Endodermal cell (in vitro differentiated cells): ENCODE data around the gene FRYL. TPM values are rescaled to one million over a fixed set of nuclear protein-coding genes. Genes with fewer than 3 reads are reported as not detected.

Experiments used
- DNase-seq: peaks from one replicate; pipeline ENCODE4 v3.0.0-alpha.2; 2017
- H3K27ac ChIP-seq: 2 replicates; pipeline ENCODE4 v1.5.1; 2013; ENCODE audit warnings: mild to moderate bottlenecking, low read depth, low read length, moderate library complexity
- H3K27me3 ChIP-seq: 2 replicates; pipeline ENCODE4 v1.6.1; 2013; ENCODE audit warnings: mild to moderate bottlenecking, low read length, moderate library complexity; ENCODE audit not compliant: insufficient read depth, control insufficient read depth, poor library complexity, severe bottlenecking
- H3K36me3 ChIP-seq: 2 replicates; pipeline ENCODE4 v1.7.0; 2013; ENCODE audit warnings: mild to moderate bottlenecking, low read length, moderate library complexity; ENCODE audit not compliant: control insufficient read depth, insufficient read depth
- H3K4me1 ChIP-seq: one replicate; pipeline ENCODE4 v1.7.0; 2013; ENCODE audit warnings: low read length; ENCODE audit not compliant: control insufficient read depth, insufficient read depth
- H3K4me3 ChIP-seq: 2 replicates; pipeline ENCODE4 v1.5.1; 2013; ENCODE audit warnings: mild to moderate bottlenecking, low read length, moderate library complexity
- H3K9ac ChIP-seq: 2 replicates; pipeline ENCODE4 v1.6.1; 2013; ENCODE audit warnings: mild to moderate bottlenecking, low read length, moderate library complexity; ENCODE audit not compliant: poor library complexity, severe bottlenecking; ENCODE audit errors: extremely low read depth
- H3K9me3 ChIP-seq: 2 replicates; pipeline ENCODE4 v1.6.1; 2013; ENCODE audit warnings: mild to moderate bottlenecking, low read length, moderate library complexity; ENCODE audit not compliant: control insufficient read depth
- H3K27ac Mint-ChIP-seq: 2 replicates; pipeline ENCODE4 v1.8.0; 2020; ENCODE audit warnings: mixed read lengths
- H3K27me3 Mint-ChIP-seq: 2 replicates; pipeline ENCODE4 v1.8.0; 2021; ENCODE audit warnings: mild to moderate bottlenecking, mixed read lengths; ENCODE audit not compliant: insufficient read depth
- H3K36me3 Mint-ChIP-seq: 2 replicates; pipeline ENCODE4 v1.8.0; 2020; ENCODE audit warnings: low read depth, mixed read lengths
- H3K4me1 Mint-ChIP-seq: 2 replicates; pipeline ENCODE4 v1.8.0; 2020; ENCODE audit warnings: mixed read lengths
- H3K4me3 Mint-ChIP-seq: 2 replicates; pipeline ENCODE4 v1.8.0; 2020; ENCODE audit warnings: mild to moderate bottlenecking, moderate library complexity, mixed read lengths
- H3K9me3 Mint-ChIP-seq: 2 replicates; pipeline ENCODE4 v1.8.0; 2020; ENCODE audit warnings: mild to moderate bottlenecking, mixed read lengths
- CTCF ChIP-seq: fragments of 200-600 bp; sonication (generic); conservative IDR thresholded peaks from 2 replicates; pipeline ENCODE4 v1.5.0; 2021; ENCODE audit warnings: antibody characterized with exemption, mild to moderate bottlenecking
- WGBS, 2 experiments: methylation state at CpG; one replicate each; pipeline versions ENCODE4 v1.1.5 to v1.1.7; 2013; ENCODE audit warnings: missing lambda C conversion rate in 2 of 2, mixed read lengths in 1 of 2; ENCODE audit not compliant: insufficient coverage in 1 of 2, insufficient read length in 1 of 2; 5-methylcytosine and 5-hydroxymethylcytosine counted together
- total RNA-seq, 2 donors: library from RNA; stranded (reverse); fragmentation: NEBNext Ultra II Directional in 1 of 2; extraction: Animal tissue kit (Norgen Biotek cat#: 25700) in 1 of 2; gene quantifications; 2 replicates in 1 of 2; 3 replicates in 1 of 2; pipeline ENCODE4 v1.2.1, GENCODE V29; 2021

The FRYL gene
- total RNA-seq, 2 donors from 2014 or later: 56.5 to 62.6 TPM

- H3K4me1 ChIP-seq: peaks cover 3% of the 10 kb centered on the region
- 91% methylated on average over 1 of the region's 1 CpG; no CpG with 5 or more reads in 1 of the 2 experiments for WGBS, 2 experiments
- H3K9me3 Mint-ChIP-seq: no peaks in the 10 kb centered on the region
- no peak overlapping the region for H3K4me3 Mint-ChIP-seq
- peaks cover 4% of the 10 kb centered on the region for H3K27me3 Mint-ChIP-seq
- no peak overlapping the region for H3K27ac ChIP-seq
- no peaks in the 10 kb centered on the region for H3K36me3 ChIP-seq
- H3K4me1 Mint-ChIP-seq: peaks cover 18% of the 10 kb centered on the region
- H3K4me3 ChIP-seq: no peak overlapping the region
- H3K27me3 ChIP-seq: no peaks in the 10 kb centered on the region
- no peak overlapping the region for H3K27ac Mint-ChIP-seq
- no peaks in the 10 kb centered on the region for H3K9me3 ChIP-seq
- H3K9ac ChIP-seq: no peak overlapping the region
- no peak for DNase-seq
- no peaks in the 10 kb centered on the region for H3K36me3 Mint-ChIP-seq
- no peak for TF ChIP-seq CTCF
Observed at GRCh38 chr4:48472794-48473193, 307.3 kb downstream of the FRYL start.

DNA sequence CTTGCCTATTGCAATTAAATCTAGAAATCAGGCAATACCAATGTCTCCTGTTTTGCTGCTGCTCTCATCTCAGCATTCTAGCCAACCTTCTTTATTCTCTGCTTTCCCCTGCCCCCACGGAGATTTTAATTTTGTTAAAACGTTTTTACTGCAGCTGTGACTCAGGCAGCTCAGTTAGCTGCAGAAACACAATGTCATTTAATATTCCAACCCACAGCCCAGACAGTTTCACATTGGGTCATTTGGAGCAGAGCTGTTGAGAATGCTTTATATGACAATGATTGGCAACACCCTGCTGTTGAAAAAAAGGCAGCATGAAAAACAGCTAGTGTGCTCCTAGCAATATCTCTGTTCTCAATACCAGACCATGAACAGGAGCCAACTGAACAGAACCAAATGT lies 309.5 kb downstream of the FRYL start:
- H3K9me3 ChIP-seq: no peaks in the 10 kb centered on the region
- H3K27me3 ChIP-seq: no peaks in the 10 kb centered on the region
- H3K36me3 ChIP-seq: no peaks in the 10 kb centered on the region
- no peak for TF ChIP-seq CTCF
- Mint-ChIP-seq H3K27ac (no peak overlapping the region), H3K4me1 (peaks cover 17% of the 10 kb centered on the region), H3K4me3 (no peak overlapping the region), H3K36me3 (no peaks in the 10 kb centered on the region), H3K9me3 (no peaks in the 10 kb centered on the region), H3K27me3 (peaks cover 4% of the 10 kb centered on the region)
- DNase-seq: no peak
- H3K4me1 ChIP-seq: peaks cover 10% of the 10 kb centered on the region
- peak overlapping the region; percentile 87 for H3K27ac ChIP-seq
- 30% methylated on average over 2 of the region's 2 CpGs; no CpG with 5 or more reads in 1 of the 2 experiments for WGBS, 2 experiments
- H3K9ac ChIP-seq: no peak overlapping the region
- no peak overlapping the region for H3K4me3 ChIP-seq

- Histone ChIP-seq H3K4me3 (no peak overlapping the region), H3K36me3 (no peaks in the 10 kb centered on the region), H3K9me3 (no peaks in the 10 kb centered on the region), H3K9ac (no peak overlapping the region), H3K4me1 (peaks cover 7% of the 10 kb centered on the region), H3K27ac (peak overlapping the region; percentile 87), H3K27me3 (no peaks in the 10 kb centered on the region)
- Mint-ChIP-seq H3K27ac (no peak overlapping the region), H3K4me3 (no peak overlapping the region), H3K9me3 (no peaks in the 10 kb centered on the region), H3K36me3 (no peaks in the 10 kb centered on the region), H3K4me1 (peaks cover 15% of the 10 kb centered on the region), H3K27me3 (peaks cover 4% of the 10 kb centered on the region)
- no peak for TF ChIP-seq CTCF
- WGBS, 2 experiments: 80 to 100% methylated on average over 1 of the region's 1 CpG
- DNase-seq: no peak
Observed at GRCh38 chr4:48470137-48470536, 309.9 kb downstream of the FRYL start.
